Stimulated activated naive CD8-positive, alpha-beta T cell treated with anti-CD3 and anti-CD28 coated beads, Interleukin-15, Interleukin-2, amounts not matched to agents 100 ng/mL and 50 ng/mL, for 24 hours (primary cell): ENCODE results near the gene TICAM1.
"Not testable (repeated sequence)": the region's sequence is repeated elsewhere in the genome, so short reads cannot be mapped to it uniquely, and the experiment has no call there.

Source experiments
- H3K27ac Mint-ChIP-seq: one replicate; pipeline ENCODE4 v1.8.0; 2021; ENCODE audit warnings: mild to moderate bottlenecking, mixed read lengths
- H3K27me3 Mint-ChIP-seq: one replicate; pipeline ENCODE4 v1.8.0; 2021; ENCODE audit warnings: mixed read lengths
- H3K36me3 Mint-ChIP-seq: one replicate; pipeline ENCODE4 v1.8.0; 2021; ENCODE audit warnings: low read depth, mixed read lengths
- H3K4me1 Mint-ChIP-seq: one replicate; pipeline ENCODE4 v1.8.0; 2021; ENCODE audit warnings: low read depth, mixed read lengths
- H3K4me3 Mint-ChIP-seq: one replicate; pipeline ENCODE4 v1.8.0; 2021; ENCODE audit warnings: mild to moderate bottlenecking, mixed read lengths
- H3K9me3 Mint-ChIP-seq: one replicate; pipeline ENCODE4 v1.8.0; 2021; ENCODE audit warnings: mixed read lengths

The TICAM1 gene

DNA sequence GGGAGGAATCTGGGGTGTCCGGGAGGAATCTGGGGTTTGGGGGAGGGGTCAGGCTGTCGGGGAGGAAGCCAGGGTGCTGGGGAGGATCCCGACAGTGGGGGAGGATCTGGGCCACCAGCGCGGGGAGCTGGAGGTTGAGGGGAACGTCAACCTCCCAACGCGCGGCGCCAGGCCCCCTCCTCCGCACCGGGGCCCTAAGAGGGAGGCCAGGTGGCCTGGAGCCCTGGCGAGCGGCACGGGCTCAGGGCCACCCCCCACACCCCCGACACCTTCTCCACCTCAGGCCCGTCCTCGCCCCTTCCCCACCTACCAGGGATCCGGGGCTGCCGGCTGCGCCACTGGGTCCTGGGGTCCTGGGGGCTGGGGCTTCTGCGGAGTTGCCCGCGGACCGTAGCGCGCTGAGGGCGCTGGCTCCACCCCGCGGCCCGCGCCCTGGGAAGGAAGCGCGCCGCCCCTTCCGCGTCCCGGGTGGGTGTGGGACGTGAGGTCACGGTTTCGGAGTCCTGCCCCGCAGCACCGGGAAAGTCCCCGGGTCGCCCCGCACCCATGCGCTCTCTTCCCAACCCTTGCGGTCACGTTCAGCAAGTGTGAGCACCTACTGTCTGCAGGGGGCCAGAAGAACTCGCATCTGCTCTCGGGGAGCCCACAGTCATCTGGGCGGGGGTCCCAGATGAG is at the start of gene TICAM1:
Gene TICAM1 (minus strand): TSS at position 409 of the 675 bp plus-strand sequence. CDS start 13,335 bp downstream, outside the sequence.
- peak within 1 kb of the TSS; percentile 88 for H3K4me3 Mint-ChIP-seq
- H3K27me3 Mint-ChIP-seq = no peaks in the 10 kb centered on the region
- no peaks in the 10 kb centered on the region for H3K9me3 Mint-ChIP-seq
- H3K27ac Mint-ChIP-seq = peak within 1 kb of the TSS; percentile 89
- H3K4me1 Mint-ChIP-seq = peaks cover 27% of the 10 kb centered on the region
- H3K36me3 Mint-ChIP-seq = peaks cover 4% of the 10 kb centered on the region

DNA sequence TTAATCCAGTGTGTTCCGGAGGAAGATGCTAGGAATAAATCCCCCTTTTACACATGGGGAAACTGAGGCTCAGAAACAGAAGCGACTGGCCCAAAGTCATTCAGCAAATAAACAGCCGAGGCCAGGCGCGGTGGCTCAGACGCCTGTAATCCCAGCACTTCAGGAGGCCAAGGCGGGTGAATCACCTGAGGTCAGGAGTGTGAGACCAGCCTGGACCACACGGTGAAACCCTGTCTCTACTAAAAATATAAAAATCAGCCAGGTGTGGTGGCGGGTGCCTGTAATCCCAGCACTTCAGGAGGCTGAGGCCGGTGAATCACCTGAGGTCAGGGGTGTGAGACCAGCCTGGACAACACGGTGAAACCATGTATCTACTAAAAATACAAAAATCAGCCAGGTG is 47.5 kb upstream of the TICAM1 start:
- Mint-ChIP-seq H3K4me3 (no peak overlapping the region), H3K27ac (peak overlapping the region; percentile 31), H3K27me3 (no peaks in the 10 kb centered on the region), H3K9me3 (no peaks in the 10 kb centered on the region), H3K36me3 (no peaks in the 10 kb centered on the region), H3K4me1 (peaks cover 12% of the 10 kb centered on the region)

DNA sequence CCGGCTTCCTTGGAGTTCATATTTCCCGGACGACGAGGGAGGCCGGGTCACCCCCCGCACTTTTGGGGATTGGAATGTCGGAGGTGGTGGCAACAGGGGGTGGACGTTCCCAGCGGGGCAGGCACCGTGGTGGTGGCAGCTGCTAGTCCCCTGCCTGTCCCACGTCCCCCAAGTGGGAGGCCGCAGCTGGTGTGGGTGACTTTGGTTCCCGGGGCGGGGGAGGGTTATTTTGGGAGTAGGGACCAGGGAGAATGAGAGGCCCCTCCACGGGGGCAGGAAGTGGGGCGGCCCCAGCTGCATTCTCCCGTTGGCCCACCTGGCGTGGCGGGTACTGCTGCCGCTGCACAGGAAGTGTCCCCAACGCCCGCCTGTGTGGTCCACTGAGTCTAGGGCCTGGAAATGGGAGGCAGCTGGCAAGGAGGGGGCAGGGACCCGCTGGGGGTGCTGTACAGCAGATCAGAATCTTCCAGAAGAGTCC is 47.0 kb upstream of the TICAM1 start:
- no peaks in the 10 kb centered on the region for H3K9me3 Mint-ChIP-seq
- peak overlapping the region; percentile 17 for H3K4me3 Mint-ChIP-seq
- H3K27me3 Mint-ChIP-seq = no peaks in the 10 kb centered on the region
- H3K27ac Mint-ChIP-seq = peak overlapping the region; percentile 31
- no peaks in the 10 kb centered on the region for H3K36me3 Mint-ChIP-seq
- H3K4me1 Mint-ChIP-seq = peaks cover 12% of the 10 kb centered on the region

DNA sequence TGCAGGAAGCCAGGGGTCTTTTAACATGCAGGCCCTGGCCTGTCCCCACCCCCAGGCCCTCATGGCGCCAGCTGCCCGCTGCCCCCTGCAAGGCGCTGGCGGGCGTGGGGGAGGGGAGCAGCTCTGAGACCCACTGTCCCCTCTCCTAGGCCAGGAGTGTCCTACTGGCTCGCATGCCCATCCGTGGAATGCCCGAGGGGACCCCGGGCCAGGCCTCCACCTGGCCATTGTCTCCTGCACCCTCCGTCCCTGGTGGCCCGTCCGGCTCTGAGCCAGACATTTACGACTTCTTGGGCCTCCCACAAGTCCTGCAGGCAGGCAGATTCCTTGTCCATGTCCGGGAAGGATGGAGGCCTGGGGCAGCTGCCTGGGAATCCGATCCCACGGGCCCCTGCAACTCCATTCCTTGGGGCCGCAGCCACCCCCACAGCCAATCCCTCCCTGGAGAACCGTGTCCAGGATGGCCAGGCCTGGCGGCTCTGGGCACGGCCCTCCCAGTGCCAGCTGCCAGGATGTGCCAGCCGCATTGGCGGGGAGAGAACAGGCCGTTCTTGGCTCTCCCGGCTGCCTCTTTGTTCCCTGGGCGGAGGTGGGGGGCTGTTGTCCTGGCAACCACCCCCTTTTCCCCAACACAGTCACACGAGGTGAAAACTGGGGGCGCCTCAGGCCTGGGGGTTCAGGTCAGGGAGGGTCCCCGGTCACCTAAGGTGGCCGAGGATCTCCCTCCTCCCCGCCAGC is 46.4 kb upstream of the TICAM1 start:
- H3K36me3 Mint-ChIP-seq = no peaks in the 10 kb centered on the region
- H3K27ac Mint-ChIP-seq = no peak overlapping the region
- H3K4me3 Mint-ChIP-seq = no peak overlapping the region
- H3K4me1 Mint-ChIP-seq = peaks cover 12% of the 10 kb centered on the region
- no peaks in the 10 kb centered on the region for H3K9me3 Mint-ChIP-seq
- no peaks in the 10 kb centered on the region for H3K27me3 Mint-ChIP-seq

DNA sequence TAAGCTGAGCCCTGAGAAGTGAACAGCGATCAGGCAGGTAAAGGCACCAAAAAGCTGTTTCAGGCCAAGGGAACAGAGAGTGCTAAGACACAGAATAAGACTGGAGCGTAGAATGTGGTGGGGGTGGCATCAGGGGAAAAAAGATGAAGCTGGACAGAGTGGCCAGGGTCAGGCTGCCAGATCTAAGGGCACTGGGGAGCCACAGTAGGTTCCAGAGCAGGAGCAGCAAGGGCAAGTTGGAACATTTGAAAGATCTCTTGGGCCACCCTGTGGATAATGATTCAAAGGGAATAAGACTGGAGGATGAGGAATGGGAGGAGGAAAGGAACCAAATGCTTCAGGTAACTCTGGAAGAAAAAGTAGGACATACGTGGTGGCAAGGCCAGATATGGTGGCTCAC is 42.4 kb upstream of the TICAM1 start:
- H3K9me3 Mint-ChIP-seq = no peaks in the 10 kb centered on the region
- no peak overlapping the region for H3K27ac Mint-ChIP-seq
- no peak overlapping the region for H3K4me3 Mint-ChIP-seq
- no peaks in the 10 kb centered on the region for H3K36me3 Mint-ChIP-seq
- no peaks in the 10 kb centered on the region for H3K27me3 Mint-ChIP-seq
- peaks cover 18% of the 10 kb centered on the region for H3K4me1 Mint-ChIP-seq

DNA sequence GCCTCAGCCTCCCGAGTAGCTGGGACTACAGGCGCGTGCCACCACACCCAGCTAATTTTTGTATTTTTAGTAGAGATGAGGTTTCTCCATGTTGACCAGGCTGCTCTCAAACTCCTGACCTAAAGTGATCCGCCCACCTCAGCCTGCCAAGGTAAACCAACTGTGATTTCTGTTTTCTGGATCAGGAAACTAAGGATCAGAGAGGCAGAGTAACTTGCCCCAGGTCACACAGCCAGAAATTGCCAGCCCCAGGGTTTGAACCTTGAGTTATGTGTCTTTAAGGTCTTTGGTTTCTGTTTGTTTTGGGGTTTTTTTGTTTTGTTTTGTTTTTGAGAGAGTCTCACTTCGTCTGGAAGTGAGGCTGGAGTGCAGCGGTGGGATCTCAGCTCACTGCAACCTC is 40.2 kb upstream of the TICAM1 start:
- no peaks in the 10 kb centered on the region for H3K36me3 Mint-ChIP-seq
- H3K27ac Mint-ChIP-seq = no peak overlapping the region
- no peaks in the 10 kb centered on the region for H3K9me3 Mint-ChIP-seq

DNA sequence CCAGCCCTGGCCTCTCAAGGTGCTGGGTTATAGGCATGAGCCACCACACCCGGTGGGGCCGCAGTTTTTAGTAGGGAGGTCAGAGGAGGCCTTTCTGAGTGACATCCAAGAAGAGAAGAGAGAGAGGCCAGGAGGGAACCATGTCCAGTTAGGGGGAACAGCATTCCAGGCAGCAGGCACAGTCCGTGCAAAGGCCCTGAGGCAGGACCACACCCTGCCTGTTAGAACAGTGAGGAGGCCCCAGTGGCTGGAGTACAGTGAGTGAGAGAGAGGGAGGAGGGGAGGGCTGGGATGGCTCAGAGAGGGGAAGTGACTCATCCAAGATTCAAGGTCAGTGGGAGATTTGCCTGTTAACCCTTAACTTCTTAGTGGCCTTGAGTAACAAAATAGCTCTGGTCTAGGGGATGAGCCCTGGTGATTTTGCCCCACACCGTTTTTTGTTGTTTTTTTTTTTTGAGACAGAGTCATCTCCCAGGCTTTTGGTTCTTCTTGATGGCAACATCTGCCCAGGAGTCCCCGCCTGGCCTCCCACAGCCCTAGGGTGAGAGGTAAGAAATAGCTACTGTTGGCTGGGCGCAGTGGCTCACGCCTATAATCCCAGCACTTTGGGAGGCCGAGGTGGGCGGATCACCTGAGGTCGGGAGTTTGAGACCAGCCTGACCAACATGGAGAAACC is 38.7 kb upstream of the TICAM1 start:
- Mint-ChIP-seq H3K27me3 (no peaks in the 10 kb centered on the region), H3K9me3 (no peaks in the 10 kb centered on the region), H3K4me1 (peaks cover 27% of the 10 kb centered on the region), H3K4me3 (no peak overlapping the region), H3K36me3 (no peaks in the 10 kb centered on the region), H3K27ac (peak overlapping the region; percentile 52)

More for the DNA sequence above, 40.2 kb upstream of the TICAM1 start:
- no peaks in the 10 kb centered on the region for H3K27me3 Mint-ChIP-seq
- peaks cover 22% of the 10 kb centered on the region for H3K4me1 Mint-ChIP-seq
- no peak overlapping the region for H3K4me3 Mint-ChIP-seq

DNA sequence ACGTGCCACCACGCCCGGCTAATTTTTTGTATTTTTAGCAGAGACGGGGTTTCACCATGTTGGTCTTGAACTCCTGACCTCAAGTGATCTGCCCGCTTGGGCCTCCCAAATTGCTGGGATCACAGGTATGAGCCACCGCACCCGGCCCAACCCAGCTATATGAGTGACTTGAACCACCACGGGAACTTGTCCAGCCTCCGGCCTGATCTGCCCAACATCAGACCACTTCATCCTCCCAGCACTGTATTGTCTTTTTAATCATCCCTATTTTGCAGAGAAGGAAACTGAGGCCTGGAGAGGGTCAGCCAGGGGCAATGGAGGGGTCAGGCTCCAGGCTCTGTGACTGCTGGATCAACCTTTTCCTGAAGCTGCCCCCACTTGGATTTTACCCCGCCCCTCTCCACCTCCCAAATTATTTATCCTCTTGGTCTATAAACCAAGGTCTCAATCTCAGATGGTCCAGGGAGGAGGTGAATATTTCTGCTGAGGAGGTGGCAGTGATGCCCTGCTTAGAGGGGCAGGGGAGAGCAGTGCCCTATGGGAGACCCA is 36.8 kb upstream of the TICAM1 start:
- peaks cover 27% of the 10 kb centered on the region for H3K4me1 Mint-ChIP-seq
- H3K9me3 Mint-ChIP-seq = no peaks in the 10 kb centered on the region
- H3K4me3 Mint-ChIP-seq = peak overlapping the region; percentile 78
- H3K27ac Mint-ChIP-seq = peak overlapping the region; percentile 52
- no peaks in the 10 kb centered on the region for H3K27me3 Mint-ChIP-seq
- H3K36me3 Mint-ChIP-seq = no peaks in the 10 kb centered on the region

DNA sequence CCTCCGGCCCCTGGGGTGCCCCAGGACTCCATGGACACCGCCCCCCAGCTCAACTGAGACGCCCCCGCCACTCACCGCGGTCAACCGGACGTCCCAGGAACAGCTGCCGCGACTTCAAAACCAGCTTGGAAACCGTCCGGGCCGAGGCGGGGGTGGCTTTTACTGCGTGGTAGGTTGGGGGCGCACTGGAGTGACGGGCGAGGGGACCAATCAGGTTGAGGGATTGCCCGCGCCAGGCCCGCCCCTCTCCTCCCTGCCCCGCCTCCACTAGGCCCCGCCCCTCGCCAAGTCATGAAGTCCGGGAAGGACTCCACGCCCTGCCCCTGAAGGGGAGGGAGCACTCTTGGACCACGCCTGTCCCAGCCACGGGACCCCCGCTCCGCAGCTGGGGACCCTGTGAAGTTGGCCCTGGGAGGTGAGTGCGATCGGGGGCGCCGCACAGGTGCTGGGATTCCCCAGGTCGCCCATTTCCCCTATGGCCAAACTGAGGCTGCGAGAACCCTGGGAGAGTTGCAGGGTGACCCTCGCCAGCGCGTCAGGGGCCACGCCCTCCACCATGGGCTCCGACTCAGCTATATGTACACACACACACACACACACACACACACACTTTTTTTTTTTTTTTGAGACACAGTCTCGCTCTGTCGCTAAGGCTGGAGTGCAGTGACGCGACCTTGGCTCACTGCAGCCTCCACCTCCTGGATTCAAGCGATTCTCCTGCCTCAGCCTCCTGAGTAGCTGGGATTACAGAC is 36.2 kb upstream of the TICAM1 start, which contains the start of gene PLIN3:
Gene PLIN3 (minus strand): TSS at position 134 of the 752 bp plus-strand sequence. CDS start 6,273 bp downstream, outside the sequence.
- H3K27ac Mint-ChIP-seq = peak within 1 kb of the TSS; percentile 52
- H3K36me3 Mint-ChIP-seq = no peaks in the 10 kb centered on the region
- peak within 1 kb of the TSS; percentile 78 for H3K4me3 Mint-ChIP-seq
- no peaks in the 10 kb centered on the region for H3K9me3 Mint-ChIP-seq
- H3K27me3 Mint-ChIP-seq = no peaks in the 10 kb centered on the region
- H3K4me1 Mint-ChIP-seq = peaks cover 27% of the 10 kb centered on the region

DNA sequence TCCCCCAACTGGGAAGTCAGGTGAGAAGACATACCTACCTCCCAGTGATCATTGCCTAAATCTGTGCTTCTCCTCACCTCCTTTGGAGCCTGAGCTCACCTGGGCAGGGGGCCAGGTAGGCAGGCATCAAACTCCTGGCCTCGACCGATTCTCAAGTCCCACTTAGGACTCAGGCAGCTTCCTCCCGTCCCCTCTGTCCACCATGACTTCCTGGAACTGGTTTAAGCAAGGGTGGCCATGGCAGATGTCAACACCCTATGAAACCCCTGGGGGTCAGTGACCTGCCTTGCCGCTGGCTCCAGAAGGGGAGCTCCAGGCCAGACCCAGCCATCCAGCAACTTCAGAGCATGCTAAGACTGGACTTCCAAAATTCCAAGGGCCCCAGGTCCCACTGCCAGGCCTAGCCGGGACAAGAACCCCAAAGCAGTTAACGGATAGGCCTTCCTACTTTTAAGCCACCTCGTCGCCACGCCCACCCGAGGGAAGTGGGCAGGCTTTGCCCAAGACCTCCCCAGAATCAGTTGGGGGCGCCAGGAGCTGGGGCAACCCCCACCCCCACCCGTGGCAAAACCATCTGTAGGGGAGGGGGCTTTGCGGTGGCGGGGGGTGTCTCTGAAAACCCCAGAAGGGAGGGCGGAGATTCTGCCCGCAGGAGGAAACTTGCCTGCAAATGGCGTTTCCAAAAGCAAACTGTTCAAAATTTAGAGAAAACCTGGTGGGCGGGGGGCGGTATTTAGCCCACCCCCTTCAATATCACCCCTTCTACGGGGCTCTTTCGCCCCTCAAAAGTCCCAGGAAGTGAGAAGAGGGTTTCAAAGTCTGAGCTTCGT is 35.3 kb upstream of the TICAM1 start:
- H3K4me3 Mint-ChIP-seq = peak overlapping the region; percentile 78
- no peaks in the 10 kb centered on the region for H3K9me3 Mint-ChIP-seq
- H3K36me3 Mint-ChIP-seq = no peaks in the 10 kb centered on the region
- H3K27me3 Mint-ChIP-seq = no peaks in the 10 kb centered on the region
- H3K4me1 Mint-ChIP-seq = peaks cover 27% of the 10 kb centered on the region
- H3K27ac Mint-ChIP-seq = peak overlapping the region; percentile 40

DNA sequence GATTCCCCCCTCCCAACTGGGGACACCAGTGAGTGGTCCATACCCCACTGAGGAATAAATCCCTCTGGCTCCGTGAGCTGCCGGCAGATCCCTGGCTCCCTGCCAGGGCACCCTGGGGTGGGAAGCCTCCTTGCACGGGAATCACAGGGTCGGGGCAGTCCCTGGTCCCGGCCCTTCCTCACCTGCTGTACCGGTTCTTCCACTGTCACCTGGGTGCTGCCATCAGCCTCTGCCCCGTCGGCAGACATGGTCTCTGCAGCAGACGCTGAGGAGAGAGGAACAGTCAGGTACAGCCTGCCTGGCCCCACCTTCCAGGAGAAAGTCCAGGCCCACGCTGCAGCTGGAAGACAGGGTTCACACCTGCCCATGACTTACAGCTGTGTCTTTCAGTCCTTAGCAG is 29.6 kb upstream of the TICAM1 start:
- H3K27ac Mint-ChIP-seq = no peak overlapping the region
- no peaks in the 10 kb centered on the region for H3K9me3 Mint-ChIP-seq
- H3K4me3 Mint-ChIP-seq = no peak overlapping the region
- no peaks in the 10 kb centered on the region for H3K36me3 Mint-ChIP-seq
- no peaks in the 10 kb centered on the region for H3K27me3 Mint-ChIP-seq
- H3K4me1 Mint-ChIP-seq = no peaks in the 10 kb centered on the region

DNA sequence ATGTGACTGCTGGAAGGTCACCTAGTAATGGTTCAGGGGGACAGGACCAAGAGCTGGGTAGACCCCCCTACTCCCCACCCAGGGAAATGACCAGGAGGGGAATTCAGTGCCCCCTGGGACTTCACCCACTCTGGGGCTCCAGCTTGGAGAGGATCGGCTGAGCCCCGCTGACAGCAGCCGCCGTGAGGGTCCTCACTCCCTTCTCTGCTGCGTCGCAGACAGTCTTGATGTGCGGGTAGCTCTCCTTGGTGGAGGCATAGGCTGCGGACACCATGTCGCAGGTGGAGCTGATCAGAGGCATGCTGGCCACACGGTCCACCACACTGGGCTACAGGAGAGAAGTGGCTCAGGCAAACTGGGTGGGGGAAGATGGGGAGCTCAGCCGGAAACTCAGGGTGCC is 28.2 kb upstream of the TICAM1 start:
- no peaks in the 10 kb centered on the region for H3K9me3 Mint-ChIP-seq
- H3K36me3 Mint-ChIP-seq = no peaks in the 10 kb centered on the region
- no peaks in the 10 kb centered on the region for H3K4me1 Mint-ChIP-seq
- no peak overlapping the region for H3K27ac Mint-ChIP-seq
- H3K4me3 Mint-ChIP-seq = no peak overlapping the region
- no peaks in the 10 kb centered on the region for H3K27me3 Mint-ChIP-seq

DNA sequence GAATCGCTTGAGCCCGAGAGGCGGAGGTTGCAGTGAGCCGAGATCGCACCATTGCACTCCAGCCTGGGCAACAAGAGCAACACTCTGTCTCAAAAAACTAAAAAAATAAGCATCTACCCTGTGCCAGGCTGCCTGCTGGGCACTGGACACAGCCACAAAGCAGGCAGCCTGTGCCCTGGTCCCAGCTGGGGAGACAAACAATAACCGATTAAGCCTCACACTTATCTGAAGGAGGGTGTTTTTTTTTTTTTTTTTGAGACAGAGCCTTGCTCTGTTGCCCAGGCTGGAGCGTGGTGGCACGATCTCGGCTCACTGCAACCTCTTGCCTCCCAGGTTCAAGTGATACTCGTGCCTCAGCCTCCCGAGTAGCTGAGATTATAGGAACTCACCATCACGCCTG is 25.0 kb upstream of the TICAM1 start:
- H3K4me1 Mint-ChIP-seq, H3K27me3 Mint-ChIP-seq, H3K36me3 Mint-ChIP-seq, H3K27ac Mint-ChIP-seq, H3K9me3 Mint-ChIP-seq, H3K4me3 Mint-ChIP-seq: not testable (repeated sequence)

DNA sequence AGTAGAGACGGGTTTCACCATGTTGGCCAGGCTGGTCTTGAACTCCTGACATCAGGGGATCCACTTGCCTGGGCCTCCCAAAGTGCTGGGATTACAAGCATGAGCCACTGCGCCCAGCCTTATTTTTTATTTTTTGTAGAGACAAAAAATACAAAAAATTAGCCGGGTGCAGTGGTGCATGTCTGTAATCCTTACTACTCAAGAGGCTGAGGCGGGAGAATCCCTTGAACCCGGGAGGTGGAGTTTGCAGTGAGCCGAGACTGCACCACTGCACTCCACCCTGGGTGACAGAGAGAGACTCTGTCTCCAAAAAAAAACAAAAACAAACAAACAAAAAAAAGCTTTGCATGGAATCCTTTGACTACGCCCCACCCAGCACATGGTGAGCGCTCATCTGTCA is 22.0 kb upstream of the TICAM1 start:
- not testable (repeated sequence) for H3K27ac Mint-ChIP-seq, H3K4me1 Mint-ChIP-seq, H3K36me3 Mint-ChIP-seq, H3K27me3 Mint-ChIP-seq, H3K4me3 Mint-ChIP-seq, H3K9me3 Mint-ChIP-seq
